AML-193 (cell line): ENCODE results near the gene KCNH2.

Experiments
- DNase-seq, 2 experiments: peaks; one replicate each; lab custom pipeline; 2025; lab: John Stamatoyannopoulos, UW

Gene KCNH2

DNA sequence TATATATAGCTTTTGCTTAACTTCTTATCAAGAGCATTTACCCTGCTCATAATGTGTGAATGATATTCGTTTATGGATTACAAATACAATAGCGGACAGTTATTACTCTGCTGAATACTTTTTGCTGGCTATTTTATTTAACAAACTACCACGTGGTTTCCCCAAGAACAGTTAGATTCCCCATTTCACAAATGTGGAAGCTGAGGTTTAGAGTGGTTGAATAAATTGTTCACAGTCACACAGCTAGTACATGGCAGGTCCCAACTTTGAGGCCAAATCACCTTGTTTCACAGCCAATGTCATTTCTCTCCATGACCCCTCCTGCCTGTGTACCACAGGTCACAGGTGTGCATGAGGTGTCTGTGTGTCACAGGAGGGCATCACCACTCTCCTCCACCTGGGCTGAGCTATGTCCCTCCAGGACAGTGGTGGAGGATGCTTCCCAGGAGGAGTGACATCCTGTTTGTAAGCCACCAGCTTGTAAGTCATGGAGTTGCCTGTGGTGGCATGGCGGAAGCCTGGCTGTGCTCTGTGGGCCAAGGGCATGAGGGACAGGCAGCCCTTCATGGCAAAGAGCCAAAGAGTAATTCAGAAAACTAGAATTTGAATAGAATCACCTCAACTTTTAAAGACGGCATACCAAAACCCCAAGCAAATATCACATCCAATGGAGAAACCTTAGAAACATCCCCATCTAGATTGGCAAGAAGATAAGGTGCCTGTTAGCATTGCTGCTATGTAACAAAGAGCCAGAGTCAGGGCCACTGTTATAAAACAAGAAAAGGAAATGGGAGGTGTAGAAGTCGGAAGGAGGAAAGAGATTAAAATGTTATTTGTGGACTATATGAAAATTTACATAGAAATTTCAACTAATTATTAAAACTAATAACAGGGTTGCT is 73.9 kb downstream of the KCNH2 start:
- no peak for DNase-seq

DNA sequence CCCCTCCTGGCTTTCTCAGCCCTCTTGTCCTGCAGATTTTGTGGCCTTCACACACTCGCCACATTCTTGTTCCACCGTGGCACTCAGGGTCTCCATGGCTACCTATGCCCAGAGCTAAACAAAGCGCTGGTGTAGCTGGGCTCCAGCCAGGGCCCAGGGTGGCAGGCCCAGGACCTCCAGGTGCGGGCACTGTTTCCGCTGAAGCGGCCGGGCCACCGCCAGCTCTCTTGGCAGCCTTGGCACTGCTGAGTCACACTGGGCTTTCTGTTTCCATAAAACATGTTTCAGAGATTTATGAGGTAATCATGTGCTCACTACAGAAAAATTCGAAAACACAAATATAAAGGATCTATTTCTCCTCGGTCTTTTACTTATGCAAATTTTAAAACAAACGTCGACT is 74.5 kb downstream of the KCNH2 start:
- no peak for DNase-seq

DNA sequence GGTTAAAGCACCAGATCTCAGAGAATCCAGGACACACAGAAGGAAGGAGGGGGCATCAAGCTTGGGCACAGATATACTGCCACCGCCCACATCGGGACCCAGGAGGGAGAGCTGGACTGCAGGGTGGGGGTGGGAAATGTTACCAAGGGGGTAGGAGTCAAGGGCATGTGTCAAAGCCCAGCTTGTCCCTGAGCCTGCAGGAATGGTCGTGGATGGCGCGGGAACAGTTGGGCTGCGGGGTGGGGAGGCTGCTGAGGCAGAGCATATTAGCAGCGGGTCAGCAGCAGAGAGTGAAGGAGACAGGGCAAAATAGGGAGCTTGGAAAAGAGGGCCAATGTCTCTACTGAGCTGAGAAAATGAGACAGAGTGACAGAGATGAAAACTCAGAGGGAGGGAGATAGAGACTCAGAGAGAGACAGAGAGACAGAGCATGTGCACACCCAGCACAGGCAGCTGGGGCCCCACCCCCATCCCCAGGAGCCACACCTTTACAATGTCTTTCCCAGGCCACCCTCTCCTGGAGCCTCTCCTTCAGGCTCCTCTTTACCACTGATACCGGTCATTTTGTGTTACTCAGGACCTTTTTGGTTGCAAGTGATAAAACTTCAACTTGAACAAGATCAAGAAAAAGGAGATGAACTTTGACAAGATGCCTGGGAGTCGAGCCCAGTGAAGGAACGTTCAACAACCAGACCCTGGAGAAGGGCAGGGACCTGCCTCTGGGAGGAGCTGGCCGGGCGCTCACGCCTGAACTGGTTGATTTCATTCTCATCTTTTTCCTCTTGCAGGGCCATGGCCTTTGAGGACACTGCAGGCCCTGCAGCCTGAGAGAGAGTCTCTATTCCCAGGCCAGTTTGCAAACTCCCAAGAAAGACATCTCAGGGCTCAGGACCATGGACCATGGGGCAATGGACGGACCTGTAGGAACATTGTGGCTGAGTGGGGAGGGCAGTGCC is 75.8 kb downstream of the KCNH2 start:
- no peak for DNase-seq

DNA sequence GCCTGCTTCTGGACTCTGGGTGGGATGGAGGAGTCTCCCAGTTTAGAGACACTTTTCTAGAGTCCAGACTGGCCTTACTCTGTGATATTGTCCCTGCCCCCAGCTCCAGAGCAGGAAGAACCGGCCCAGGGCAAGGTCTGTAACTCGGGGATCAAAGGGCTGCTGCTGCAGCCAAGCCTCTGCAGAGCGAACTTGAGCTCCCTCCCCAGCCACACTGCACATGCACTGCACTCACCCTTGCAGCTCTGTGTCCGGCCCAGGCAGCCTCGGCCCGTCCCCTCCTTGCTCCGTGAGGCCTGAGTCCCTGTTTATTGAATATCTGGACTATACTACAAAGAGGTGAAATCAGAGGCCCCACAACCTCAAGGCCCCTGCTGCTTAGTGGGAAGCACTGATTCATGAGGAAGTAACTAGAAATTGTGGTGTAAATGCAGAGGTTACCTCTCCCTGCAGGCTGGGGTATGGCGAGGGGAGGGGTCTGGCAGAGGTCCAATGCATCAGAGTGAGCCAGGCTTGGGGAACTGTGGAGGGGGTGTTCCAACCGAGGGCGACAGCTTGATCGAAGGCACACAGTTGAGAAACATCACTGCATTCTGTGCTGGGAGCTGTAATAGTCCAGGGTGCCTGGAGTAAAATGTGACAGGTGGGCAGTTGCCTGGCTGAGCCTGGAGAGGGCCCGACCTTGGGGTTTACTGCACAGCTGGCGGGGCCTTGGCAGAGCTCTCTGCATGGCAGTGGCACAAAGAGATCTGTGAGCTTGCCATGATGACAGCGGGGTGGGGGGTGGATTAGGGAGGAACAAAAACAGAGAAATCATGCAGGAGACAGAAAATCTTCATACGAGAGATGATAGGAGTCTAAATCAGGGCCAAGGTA is 76.7 kb downstream of the KCNH2 start:
- no peak for DNase-seq

DNA sequence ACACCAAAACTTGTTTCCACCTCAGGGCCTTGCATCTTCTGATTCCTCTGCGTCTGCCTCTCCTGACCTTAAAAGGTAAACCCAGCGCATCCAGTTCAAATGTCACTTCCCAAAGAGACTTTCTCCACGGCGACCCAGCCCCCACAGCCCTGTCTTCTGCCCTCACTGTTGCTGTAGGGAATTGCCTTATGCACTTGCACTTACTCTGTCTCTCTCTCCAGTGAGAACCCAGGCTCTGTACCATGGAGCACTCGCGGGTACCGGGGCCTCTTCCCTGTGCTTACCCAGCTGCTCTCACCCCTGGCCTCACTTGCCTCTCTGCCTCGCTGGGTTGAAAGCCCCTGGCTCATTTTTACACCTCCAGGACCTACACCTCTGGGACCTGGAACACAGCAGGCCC is 77.4 kb downstream of the KCNH2 start:
- no peak for DNase-seq

DNA sequence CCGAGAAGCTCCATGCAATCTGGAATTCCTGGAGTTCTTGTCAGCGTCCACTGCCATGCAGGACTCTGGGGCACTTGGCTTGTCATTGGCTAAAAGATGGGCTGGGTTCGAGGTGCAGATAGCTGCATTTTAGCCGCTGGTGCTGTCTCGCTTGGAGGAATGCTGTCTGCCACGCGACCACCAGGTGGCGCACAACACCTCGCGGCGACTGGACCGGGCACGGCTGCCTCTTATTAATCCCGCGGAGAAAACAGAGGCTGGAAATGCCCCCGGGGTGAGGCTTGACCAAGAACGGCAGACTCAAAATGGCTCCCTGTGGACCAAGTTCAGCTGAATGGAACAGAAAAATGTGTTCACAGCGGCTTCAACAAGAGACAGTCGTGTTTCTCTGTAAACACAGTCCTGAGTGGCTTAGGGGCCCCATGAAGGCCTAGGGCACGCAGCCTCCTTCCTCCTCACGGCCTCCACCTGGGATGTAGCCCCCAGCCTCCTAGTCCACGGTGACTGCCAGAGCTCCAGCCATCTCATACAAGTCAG is 79.6 kb downstream of the KCNH2 start:
- peak; percentile 4 to 44 for DNase-seq

DNA sequence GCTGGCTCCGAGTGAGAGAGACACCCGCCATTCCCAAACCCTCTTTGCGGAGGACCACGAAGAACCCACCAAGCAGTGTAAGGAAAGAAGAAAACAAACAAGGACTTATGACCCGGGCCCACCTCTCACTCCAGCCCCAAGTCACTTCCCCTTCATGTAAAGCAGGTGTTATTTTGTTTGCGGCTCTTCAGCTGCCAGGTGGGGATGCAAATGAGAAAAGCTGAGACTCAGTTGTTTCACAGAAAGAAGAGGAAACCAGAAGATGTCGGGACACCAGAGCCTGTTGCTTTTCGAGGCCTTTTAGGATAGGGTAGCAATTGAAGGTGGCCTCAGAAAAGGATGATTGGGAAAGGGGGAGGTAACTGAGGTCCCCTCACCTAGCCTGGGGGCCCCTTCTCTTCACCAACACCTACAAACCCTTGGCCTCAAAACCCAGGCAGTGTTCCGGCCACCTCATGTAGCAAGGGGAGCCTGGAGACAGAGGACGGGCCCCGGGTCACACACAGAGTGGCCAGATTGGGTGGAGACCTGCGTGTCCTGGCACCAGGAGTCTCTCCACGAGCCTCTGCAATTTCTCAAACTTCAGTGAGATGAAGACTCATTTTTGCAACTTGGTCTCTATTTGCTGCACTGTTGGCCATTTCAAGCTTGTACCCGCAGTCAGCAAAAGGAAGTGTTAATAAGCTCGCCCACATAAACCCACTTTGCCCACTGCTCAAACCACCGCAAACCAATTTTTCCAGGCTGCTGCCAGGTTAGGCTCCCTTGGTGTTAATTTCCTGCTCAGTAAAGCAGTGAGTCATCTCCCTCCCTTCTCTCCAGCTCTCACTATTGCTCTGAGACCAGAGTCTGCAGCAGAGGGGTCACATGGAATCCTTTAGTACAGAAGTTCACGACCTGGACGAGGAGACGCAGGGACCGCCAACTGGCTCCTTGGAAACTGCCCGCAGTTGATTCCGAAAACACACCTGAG is 80.3 kb downstream of the KCNH2 start:
- no peak for DNase-seq

DNA sequence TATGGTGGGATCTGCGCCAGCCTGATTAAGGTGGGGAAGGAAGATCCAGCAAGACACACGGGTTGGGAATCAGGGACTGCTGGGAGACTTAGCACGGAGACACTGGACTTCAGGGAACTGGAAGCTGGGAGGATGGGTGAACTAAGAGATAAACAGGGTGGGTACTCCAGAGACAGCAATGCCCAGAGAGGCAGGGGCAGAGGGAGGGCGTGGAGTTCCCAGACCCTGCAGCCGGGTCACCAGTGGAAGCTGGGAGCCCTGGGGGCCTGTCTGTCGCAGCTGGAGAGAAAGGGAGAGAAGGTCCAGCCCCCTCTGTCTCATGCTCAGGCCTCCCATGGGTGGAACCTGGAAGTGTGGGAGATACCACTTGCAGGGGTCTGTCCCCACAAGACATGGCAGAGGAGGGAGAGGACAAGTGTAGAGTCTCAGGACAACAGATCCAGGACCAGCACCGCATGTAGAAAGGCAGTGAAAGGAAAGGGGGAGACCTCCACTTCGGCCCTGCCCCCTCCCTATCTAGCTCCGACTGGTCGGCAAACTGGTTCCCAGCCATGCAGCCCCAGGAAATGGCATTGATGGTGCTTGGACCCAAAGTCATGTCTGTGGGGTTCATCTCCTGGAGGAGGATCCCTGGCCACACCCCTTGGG is 81.4 kb downstream of the KCNH2 start:
- no peak for DNase-seq

DNA sequence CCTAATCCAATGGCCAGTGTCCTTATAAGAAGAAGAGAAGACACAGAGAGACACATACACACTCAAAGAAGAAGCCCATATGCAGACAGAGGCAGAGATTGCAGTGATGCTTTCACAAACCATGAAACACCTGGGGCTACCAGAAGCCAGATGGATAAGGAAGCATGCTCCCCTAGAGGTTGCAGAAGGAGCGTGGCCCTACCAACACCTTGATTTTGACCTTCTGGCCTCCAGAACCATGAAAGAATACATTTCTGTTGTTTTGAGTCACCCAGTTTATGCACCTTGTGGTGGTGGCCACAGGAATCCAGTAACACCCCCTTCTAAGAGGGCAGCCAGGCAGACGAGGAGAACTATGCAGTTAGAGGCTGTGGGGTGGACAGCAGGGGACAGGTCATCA is 82.3 kb downstream of the KCNH2 start:
- no peak for DNase-seq
